ENCODE data around the gene RIN1. TPM values are rescaled to one million over a fixed set of nuclear protein-coding genes. Genes with fewer than 3 reads are reported as not detected.

RIN1 gene
- total RNA-seq, 3 donors from 2014 or later (not counting 1 experiment from before 2014, with no cell fraction given): 1.3 to 7.9 (median 2.5) TPM

DNA sequence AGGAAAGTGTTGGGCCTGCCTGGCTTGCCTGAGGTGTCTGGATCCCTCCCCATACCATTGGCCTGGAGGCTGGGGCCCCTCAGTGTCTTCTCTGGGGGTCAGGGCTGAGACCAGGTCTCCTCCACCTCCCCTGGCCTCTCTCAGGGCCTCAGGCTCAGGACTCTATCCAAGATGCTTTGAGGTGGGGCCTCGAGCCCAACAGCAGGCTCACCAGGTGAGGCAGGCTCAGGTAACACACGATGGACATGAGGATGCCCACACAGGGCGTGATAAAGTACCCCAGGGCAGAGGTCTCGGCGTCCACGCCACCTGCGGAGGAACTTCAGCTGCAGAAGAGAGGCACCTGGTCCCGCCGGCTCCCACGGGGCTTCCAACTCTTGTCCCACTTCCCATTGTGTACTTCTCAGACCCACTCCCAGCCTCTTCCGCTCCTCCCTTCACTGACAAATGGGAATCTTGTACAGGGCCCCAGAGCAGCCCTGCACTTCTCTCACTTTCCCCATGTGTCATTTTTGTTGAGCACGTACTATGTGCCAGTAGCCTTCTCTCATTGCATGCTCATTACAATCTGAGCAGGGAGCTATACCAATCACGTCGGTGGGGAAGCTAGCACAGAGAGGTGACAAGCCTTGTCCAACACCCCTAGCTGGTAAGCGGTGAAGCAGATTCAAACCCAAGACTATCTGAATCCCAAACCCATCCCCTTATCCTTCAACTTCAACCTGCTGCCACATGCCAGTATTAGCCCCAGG lies 31.5 kb upstream of the RIN1 start:
- ATAC-seq: no peak
- 96% methylated on average over 15 of the region's 15 CpGs for WGBS (ENCODE audit: insufficient coverage)
- Mint-ChIP-seq H3K4me3 (no peak overlapping the region), H3K4me1 (no peaks in the 10 kb centered on the region), H3K9me3 (no peaks in the 10 kb centered on the region), H3K36me3 (no peaks in the 10 kb centered on the region), H3K27me3 (ENCODE audit: low read depth in 2 of 2) (peaks cover 0 to 7% of the 10 kb centered on the region in 2 donors), H3K27ac (no peak overlapping the region)
- H3K27me3 ChIP-seq (ENCODE audit: control insufficient read depth, insufficient read depth, low read length): no peaks in the 10 kb centered on the region
- H3K27ac ChIP-seq (ENCODE audit: low read length): no peak overlapping the region
- H3K4me1 ChIP-seq (ENCODE audit: control insufficient read depth, insufficient read depth, low read length): peaks cover 14% of the 10 kb centered on the region
- no peaks in the 10 kb centered on the region for H3K36me3 ChIP-seq (ENCODE audit: control insufficient read depth, insufficient read depth, low read length)
- TF ChIP-seq, protein P1, sequence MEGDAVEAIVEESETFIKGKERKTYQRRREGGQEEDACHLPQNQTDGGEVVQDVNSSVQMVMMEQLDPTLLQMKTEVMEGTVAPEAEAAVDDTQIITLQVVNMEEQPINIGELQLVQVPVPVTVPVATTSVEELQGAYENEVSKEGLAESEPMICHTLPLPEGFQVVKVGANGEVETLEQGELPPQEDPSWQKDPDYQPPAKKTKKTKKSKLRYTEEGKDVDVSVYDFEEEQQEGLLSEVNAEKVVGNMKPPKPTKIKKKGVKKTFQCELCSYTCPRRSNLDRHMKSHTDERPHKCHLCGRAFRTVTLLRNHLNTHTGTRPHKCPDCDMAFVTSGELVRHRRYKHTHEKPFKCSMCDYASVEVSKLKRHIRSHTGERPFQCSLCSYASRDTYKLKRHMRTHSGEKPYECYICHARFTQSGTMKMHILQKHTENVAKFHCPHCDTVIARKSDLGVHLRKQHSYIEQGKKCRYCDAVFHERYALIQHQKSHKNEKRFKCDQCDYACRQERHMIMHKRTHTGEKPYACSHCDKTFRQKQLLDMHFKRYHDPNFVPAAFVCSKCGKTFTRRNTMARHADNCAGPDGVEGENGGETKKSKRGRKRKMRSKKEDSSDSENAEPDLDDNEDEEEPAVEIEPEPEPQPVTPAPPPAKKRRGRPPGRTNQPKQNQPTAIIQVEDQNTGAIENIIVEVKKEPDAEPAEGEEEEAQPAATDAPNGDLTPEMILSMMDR (IDR thresholded peaks at IDR 0.05): no peak
- H3K9me3 ChIP-seq (ENCODE audit: control insufficient read depth, insufficient read depth, low read length): no peaks in the 10 kb centered on the region
- DNase-seq: no peak
- no peak overlapping the region for H3K4me3 ChIP-seq (ENCODE audit: low read length)
- intact Hi-C loops (cut with micrococcal nuclease): no loop called here

DNA sequence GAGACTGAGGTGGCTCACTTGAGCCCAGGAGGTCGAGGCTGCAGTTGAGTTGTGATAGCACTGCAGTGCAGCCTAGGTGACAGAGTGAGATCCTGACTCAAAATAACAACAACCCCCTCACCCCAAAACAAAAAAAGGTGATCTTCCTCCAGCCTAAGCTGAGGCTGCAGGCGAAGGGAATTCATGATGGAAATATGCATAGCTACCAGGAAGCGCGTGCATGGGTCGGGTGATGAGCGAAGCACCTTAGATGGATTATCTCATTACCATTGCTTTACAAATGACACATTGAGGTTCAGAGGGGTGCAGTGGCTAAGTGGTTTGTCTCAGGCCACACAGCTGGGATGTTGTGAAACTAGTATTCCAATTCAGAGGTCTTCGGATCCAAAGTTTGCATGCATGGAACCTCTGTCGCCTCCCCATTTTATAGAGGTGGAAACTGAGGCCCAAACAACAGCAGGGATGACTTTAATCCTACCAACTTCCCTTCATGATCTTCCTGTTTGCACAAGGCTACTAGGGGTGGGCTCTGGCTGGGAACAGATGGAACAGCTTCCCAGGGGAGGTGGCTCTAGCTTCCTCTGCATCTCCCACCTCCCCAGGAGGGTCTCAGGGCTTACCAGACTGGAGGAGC lies 30.7 kb upstream of the RIN1 start:
- TF ChIP-seq, protein P1 (IDR thresholded peaks at IDR 0.05): no peak
- H3K27me3 Mint-ChIP-seq (ENCODE audit: low read depth in 2 of 2): peaks cover 0 to 7% of the 10 kb centered on the region in 2 donors
- Histone ChIP-seq H3K4me1 (ENCODE audit: control insufficient read depth, insufficient read depth, low read length) (peaks cover 7% of the 10 kb centered on the region), H3K36me3 (ENCODE audit: control insufficient read depth, insufficient read depth, low read length) (no peaks in the 10 kb centered on the region), H3K9me3 (ENCODE audit: control insufficient read depth, insufficient read depth, low read length) (no peaks in the 10 kb centered on the region), H3K4me3 (ENCODE audit: low read length) (no peak overlapping the region), H3K27ac (ENCODE audit: low read length) (no peak overlapping the region), H3K27me3 (ENCODE audit: control insufficient read depth, insufficient read depth, low read length) (no peaks in the 10 kb centered on the region)
- DNase-seq (no peak), ATAC-seq (no peak)
- H3K4me3 Mint-ChIP-seq: no peak overlapping the region
- H3K27ac Mint-ChIP-seq: no peak overlapping the region
- H3K9me3 Mint-ChIP-seq: no peaks in the 10 kb centered on the region
- no peaks in the 10 kb centered on the region for H3K36me3 Mint-ChIP-seq
- intact Hi-C loops (cut with micrococcal nuclease): no loop called here
- 91% methylated on average over 8 of the region's 8 CpGs for WGBS (ENCODE audit: insufficient coverage)
- no peaks in the 10 kb centered on the region for H3K4me1 Mint-ChIP-seq

DNA sequence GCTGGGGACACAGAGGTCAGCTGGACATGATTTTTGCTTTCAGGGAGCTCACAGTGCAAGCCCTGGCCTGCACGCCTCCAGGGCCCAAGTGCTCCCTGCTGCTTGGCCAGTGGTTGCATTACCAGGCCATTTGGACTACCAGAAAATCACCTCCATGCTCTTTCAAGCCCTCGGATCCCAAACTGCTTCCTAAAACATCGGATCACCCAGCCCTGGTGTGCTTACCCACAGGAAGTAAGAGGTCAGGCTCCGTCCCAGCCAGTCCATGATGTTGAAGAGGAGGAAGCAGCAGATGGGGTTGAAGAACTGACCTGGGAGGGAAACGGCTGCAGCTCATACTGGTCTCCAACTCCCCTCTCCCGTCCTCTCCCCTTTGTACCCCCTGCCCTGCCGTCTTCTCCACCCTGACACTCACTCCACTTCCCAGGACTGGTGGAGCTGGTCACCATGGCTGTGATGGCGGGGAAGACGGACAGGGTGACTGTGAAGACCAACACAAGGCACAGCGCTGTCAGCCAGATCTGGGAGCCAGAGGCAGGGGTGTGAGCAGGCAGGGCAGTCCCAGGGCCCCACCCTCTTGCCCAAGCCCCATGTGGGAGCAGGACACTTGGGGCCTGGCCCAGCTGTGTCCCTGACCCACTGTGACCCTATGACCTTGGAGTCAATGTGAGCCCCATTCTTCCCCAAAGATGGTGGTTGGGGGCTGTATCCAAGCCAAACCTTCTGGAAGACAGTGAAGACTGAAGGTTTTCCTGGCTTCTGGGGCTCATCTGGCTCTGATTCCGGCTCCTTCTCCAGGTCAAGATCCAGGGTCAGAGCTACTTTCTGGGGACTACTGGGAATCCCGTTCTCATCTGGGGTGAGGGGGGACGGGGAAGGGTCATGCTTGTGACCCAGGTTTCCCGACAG lies 29.7 kb upstream of the RIN1 start:
- no peaks in the 10 kb centered on the region for H3K36me3 ChIP-seq (ENCODE audit: control insufficient read depth, insufficient read depth, low read length)
- Mint-ChIP-seq H3K36me3 (no peaks in the 10 kb centered on the region), H3K4me1 (no peaks in the 10 kb centered on the region), H3K27ac (no peak overlapping the region), H3K27me3 (ENCODE audit: low read depth in 2 of 2) (peaks cover 0 to 7% of the 10 kb centered on the region in 2 donors), H3K4me3 (no peak overlapping the region), H3K9me3 (no peaks in the 10 kb centered on the region)
- H3K4me1 ChIP-seq (ENCODE audit: control insufficient read depth, insufficient read depth, low read length): peaks cover 3% of the 10 kb centered on the region
- H3K27ac ChIP-seq (ENCODE audit: low read length): no peak overlapping the region
- intact Hi-C loops (cut with micrococcal nuclease): no loop called here
- no peaks in the 10 kb centered on the region for H3K9me3 ChIP-seq (ENCODE audit: control insufficient read depth, insufficient read depth, low read length)
- H3K4me3 ChIP-seq (ENCODE audit: low read length): no peak overlapping the region
- DNase-seq (no peak), ATAC-seq (no peak)
- TF ChIP-seq, protein P1 (IDR thresholded peaks at IDR 0.05): no peak
- H3K27me3 ChIP-seq (ENCODE audit: control insufficient read depth, insufficient read depth, low read length): no peaks in the 10 kb centered on the region
- 91% methylated on average over 13 of the region's 14 CpGs for WGBS (ENCODE audit: insufficient coverage)
